C4-2B (cell line): ENCODE data around the gene EEPD1.

Experiments used
- ZFX ChIP-seq: fragments of 450-650 bp; IDR thresholded peaks from 2 replicates; pipeline ENCODE4 v1.6.1; 2017
- TF ChIP-seq, protein P1 (sequence below): fragments of 450-650 bp; conservative IDR thresholded peaks from 2 replicates; pipeline ENCODE4 v1.5.1; 2017; ENCODE audit warnings: mild to moderate bottlenecking

DNA sequence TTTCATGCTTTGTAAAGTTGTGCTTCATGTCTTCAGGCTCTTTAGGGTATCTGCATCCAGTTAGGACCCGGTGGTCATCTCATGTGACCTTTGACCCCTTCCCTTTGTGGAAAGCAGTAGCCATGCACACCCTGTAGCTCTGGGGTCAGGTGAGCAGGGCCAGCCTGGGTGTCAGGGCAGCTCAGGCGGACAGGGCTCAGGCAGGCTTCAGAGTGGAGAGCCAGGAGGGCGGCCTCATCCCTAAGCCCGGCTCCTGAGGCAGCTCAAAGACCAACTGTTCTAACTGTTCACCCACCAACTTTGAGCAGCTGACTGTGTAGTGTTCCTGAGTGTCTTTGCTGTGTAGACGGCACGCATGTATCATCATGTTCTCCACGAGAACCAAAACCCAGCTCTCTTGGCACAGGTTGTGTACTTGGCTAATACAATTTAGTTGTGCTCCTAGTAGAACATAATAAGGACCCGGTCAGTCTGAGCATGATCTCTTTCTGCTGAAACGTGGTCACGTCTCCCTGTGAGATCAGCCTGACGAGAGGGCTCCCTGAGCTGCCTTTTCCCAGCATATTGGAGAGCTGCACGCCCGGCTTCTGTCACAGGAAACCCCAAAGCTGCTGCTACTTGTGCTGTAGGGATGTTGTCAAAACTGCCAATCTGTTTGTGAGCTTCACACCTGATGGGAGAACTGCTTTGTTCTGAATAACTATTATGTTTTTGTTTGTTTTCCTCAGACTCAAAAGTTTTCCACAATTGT is 30.0 kb downstream of the EEPD1 start:
- TF ChIP-seq, protein P1, sequence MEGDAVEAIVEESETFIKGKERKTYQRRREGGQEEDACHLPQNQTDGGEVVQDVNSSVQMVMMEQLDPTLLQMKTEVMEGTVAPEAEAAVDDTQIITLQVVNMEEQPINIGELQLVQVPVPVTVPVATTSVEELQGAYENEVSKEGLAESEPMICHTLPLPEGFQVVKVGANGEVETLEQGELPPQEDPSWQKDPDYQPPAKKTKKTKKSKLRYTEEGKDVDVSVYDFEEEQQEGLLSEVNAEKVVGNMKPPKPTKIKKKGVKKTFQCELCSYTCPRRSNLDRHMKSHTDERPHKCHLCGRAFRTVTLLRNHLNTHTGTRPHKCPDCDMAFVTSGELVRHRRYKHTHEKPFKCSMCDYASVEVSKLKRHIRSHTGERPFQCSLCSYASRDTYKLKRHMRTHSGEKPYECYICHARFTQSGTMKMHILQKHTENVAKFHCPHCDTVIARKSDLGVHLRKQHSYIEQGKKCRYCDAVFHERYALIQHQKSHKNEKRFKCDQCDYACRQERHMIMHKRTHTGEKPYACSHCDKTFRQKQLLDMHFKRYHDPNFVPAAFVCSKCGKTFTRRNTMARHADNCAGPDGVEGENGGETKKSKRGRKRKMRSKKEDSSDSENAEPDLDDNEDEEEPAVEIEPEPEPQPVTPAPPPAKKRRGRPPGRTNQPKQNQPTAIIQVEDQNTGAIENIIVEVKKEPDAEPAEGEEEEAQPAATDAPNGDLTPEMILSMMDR, result no peak
- TF ChIP-seq ZFX, result no peak
